Spinal cord (tissue), 10 donors: Measurements from ENCODE around the gene LSP1. TPM values are rescaled to one million over a fixed set of nuclear protein-coding genes. Genes with fewer than 3 reads are reported as not detected.

Source experiments
- DNase-seq, 6 donors: peaks; one replicate each; pipeline versions ENCODE4 v3.0.0 to v3.0.0-alpha.2; 2013 to 2015; ENCODE audit warnings: low spot score in 6 of 6, low read depth in 4 of 6
- H3K27ac ChIP-seq: one replicate; pipeline ENCODE4 v1.5.1; 2013; ENCODE audit warnings: low read depth, low read length, control low read depth
- H3K27me3 ChIP-seq: one replicate; pipeline ENCODE4 v1.6.1; 2013; ENCODE audit warnings: low read length; ENCODE audit not compliant: control insufficient read depth, insufficient read depth
- H3K36me3 ChIP-seq: one replicate; pipeline ENCODE4 v1.6.1; 2013; ENCODE audit warnings: low read length; ENCODE audit not compliant: control insufficient read depth, insufficient read depth
- H3K4me1 ChIP-seq: one replicate; pipeline ENCODE4 v1.6.1; 2013; ENCODE audit warnings: low read length; ENCODE audit not compliant: control insufficient read depth, insufficient read depth
- H3K4me3 ChIP-seq: one replicate; pipeline ENCODE4 v1.5.1; 2013; ENCODE audit warnings: low read depth, low read length, control low read depth
- H3K9me3 ChIP-seq: one replicate; pipeline ENCODE4 v1.6.1; 2013; ENCODE audit warnings: low read length; ENCODE audit not compliant: control insufficient read depth, insufficient read depth
- WGBS: methylation state at CpG from one replicate; pipeline ENCODE4 v1.1.5; 2013; ENCODE audit warnings: missing lambda C conversion rate; ENCODE audit not compliant: insufficient coverage; 5-methylcytosine and 5-hydroxymethylcytosine counted together
- polyA plus RNA-seq, 2 donors: library from polyadenylated mRNA; unstranded; fragments of 120-200 nt; gene quantifications; one replicate each; pipeline ENCODE4 v1.2.1, GENCODE V29; 2013; ENCODE audit not compliant: insufficient read length in 2 of 2
- total RNA-seq, 2 donors: library from RNA; depleted of rRNA in 1 of 2; stranded (reverse); fragments of 120-200 nt in 1 of 2; fragments of >200 nt in 1 of 2; gene quantifications; one replicate each; pipeline versions ENCODE4 v1.2.3 to v1.2.4, GENCODE V29; 2013 to 2014
- donor health status: healthy.

Gene LSP1
- total and polyA plus RNA-seq, 4 donors: 2.1 to 10.6 (median 7.9) TPM

DNA sequence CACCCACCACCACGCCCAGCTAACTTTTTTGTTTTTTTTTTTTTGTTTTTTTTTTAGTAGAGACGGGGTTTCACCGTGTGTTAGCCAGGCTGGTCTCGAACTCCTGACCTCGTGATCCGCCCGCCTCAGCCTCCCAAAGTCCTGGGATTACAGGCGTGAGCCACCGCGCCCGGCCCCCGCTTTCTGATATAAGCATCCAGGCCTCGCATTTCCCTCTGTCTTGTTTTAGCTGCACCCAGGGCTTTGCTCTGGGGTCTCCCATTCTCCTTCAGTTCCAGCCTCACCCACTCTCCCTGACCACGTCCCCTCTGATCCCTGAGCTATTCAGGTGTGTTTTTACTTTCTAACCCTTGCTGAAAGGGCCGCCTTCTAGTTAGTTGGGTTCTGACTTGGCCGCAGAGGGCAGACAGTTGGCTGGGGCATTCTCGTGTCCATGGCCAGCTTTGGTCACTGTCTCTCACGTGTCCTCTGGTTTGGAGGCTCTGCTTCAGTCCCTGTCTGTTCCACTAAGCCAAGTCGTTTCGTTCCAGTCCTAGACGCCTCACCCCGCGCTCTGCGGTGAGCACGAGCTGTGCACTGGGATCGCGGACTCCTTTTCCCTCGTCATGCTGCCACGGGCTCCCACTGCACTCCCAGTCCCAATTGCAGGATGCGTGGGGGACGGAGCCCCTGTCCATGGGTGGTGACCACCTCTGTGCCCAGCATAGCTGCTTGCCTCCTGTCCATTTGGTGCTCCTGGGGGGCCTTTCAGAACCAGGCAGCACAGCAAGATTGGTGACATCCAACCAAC, 60.6 kb downstream of the LSP1 start:
- H3K27ac ChIP-seq: no peak overlapping the region
- no peaks in the 10 kb centered on the region for H3K27me3 ChIP-seq
- DNase-seq: no peak
- 90% methylated on average over 30 of the region's 31 CpGs for WGBS
- H3K4me1 ChIP-seq: no peaks in the 10 kb centered on the region
- no peaks in the 10 kb centered on the region for H3K36me3 ChIP-seq
- H3K9me3 ChIP-seq: no peaks in the 10 kb centered on the region
- no peak overlapping the region for H3K4me3 ChIP-seq

GRCh38 chr11:1915795-1916131, 62.9 kb downstream of the LSP1 start:
- no peak overlapping the region for H3K27ac ChIP-seq
- DNase-seq: no peak
- 82% methylated on average over 2 of the region's 2 CpGs for WGBS
- H3K9me3 ChIP-seq: no peaks in the 10 kb centered on the region
- H3K4me3 ChIP-seq: no peak overlapping the region
- H3K36me3 ChIP-seq: no peaks in the 10 kb centered on the region
- H3K4me1 ChIP-seq: peaks cover under 1% of the 10 kb centered on the region
- no peaks in the 10 kb centered on the region for H3K27me3 ChIP-seq

- Histone ChIP-seq H3K36me3 (no peaks in the 10 kb centered on the region), H3K4me3 (no peak overlapping the region), H3K9me3 (no peaks in the 10 kb centered on the region), H3K4me1 (peaks cover 7% of the 10 kb centered on the region), H3K27ac (no peak overlapping the region), H3K27me3 (no peaks in the 10 kb centered on the region)
- no peak for DNase-seq
- 87% methylated on average over 12 of the region's 14 CpGs for WGBS
These were observed 63.5 kb downstream of the LSP1 start for GRCh38 chr11:1916132-1916985.

GRCh38 chr11:1916986-1917522, 64.2 kb downstream of the LSP1 start:
- no peak overlapping the region for H3K4me3 ChIP-seq
- no peaks in the 10 kb centered on the region for H3K27me3 ChIP-seq
- no peaks in the 10 kb centered on the region for H3K9me3 ChIP-seq
- no peak overlapping the region for H3K27ac ChIP-seq
- H3K36me3 ChIP-seq: no peaks in the 10 kb centered on the region
- 77% methylated on average over 8 of the region's 8 CpGs for WGBS
- H3K4me1 ChIP-seq: peaks cover 12% of the 10 kb centered on the region
- no peak for DNase-seq

GRCh38 chr11:1917523-1918435, 64.9 kb downstream of the LSP1 start:
- Histone ChIP-seq H3K4me1 (peaks cover 14% of the 10 kb centered on the region), H3K4me3 (no peak overlapping the region), H3K27me3 (no peaks in the 10 kb centered on the region), H3K36me3 (no peaks in the 10 kb centered on the region), H3K27ac (no peak overlapping the region), H3K9me3 (no peaks in the 10 kb centered on the region)
- DNase-seq: no peak
- WGBS: 76% methylated on average over 29 of the region's 34 CpGs

- DNase-seq: no peak
- 80% methylated on average over 20 of the region's 29 CpGs for WGBS
- H3K4me3 ChIP-seq: no peak overlapping the region
- no peaks in the 10 kb centered on the region for H3K27me3 ChIP-seq
- no peaks in the 10 kb centered on the region for H3K9me3 ChIP-seq
- no peaks in the 10 kb centered on the region for H3K36me3 ChIP-seq
- H3K27ac ChIP-seq: no peak overlapping the region
- H3K4me1 ChIP-seq: peaks cover 14% of the 10 kb centered on the region
These were observed 65.8 kb downstream of the LSP1 start for GRCh38 chr11:1918436-1919315.

- H3K36me3 ChIP-seq: no peaks in the 10 kb centered on the region
- 78% methylated on average over 30 of the region's 31 CpGs for WGBS
- H3K27ac ChIP-seq: no peak within 1 kb of the TSS
- H3K9me3 ChIP-seq: no peaks in the 10 kb centered on the region
- no peak for DNase-seq
- H3K4me3 ChIP-seq: no peak within 1 kb of the TSS
- H3K27me3 ChIP-seq: no peaks in the 10 kb centered on the region
- H3K4me1 ChIP-seq: peaks cover 14% of the 10 kb centered on the region
These were observed 66.7 kb downstream of the LSP1 start, which contains the start of gene TNNT3 for GRCh38 chr11:1919391-1920127. Gene TNNT3 (plus strand): TSS chr11:1919703. CDS start chr11:1922875, 3,172 bp downstream.

DNA sequence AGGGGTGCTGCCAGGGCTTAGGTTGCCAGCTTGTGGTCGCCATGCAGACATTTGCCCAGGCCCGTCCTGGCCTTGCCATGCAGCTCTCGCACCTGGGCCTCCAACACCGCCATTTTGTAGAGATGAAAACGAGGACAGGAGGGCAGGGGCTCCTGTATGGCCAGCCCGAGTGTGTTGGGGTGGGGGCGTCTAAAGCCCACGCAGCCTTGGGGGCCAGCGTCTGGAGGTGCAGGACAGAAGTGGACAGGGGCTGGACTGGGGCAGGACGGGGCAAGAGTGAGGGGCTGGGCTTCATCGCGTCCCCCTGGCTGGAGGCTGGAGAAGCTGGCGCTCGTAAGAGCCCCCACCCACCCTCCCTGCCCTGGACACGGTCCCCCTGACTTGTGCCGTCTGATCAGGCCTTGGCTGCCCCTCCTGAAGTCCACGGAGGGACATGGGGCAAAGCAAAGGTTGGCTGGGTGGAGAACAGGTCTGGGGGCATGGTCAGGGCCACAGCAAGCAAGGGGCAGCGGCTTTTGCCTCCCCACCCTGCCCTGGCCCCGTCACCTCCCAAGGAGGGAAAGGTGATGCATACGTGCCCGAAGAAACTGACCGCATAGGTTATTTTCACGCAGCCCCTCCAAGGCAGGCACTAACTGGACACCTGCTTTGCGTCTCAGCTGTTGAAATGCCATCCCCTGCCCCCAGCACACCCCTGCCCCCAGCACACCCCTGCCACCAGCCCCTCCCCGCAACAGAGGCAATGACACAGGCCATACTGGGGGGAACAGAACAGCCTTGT, 67.4 kb downstream of the LSP1 start:
- Histone ChIP-seq H3K9me3 (no peaks in the 10 kb centered on the region), H3K27me3 (no peaks in the 10 kb centered on the region), H3K36me3 (no peaks in the 10 kb centered on the region), H3K4me3 (no peak overlapping the region), H3K27ac (peak overlapping the region; percentile 77), H3K4me1 (peaks cover 14% of the 10 kb centered on the region)
- WGBS: 95% methylated on average over 17 of the region's 25 CpGs
- no peak for DNase-seq
